Measurements from ENCODE around the gene FAM241B.

GRCh38 chr10:69673521-69673920 lies 43.5 kb downstream of the FAM241B start:
- TF ChIP-seq, protein P1, sequence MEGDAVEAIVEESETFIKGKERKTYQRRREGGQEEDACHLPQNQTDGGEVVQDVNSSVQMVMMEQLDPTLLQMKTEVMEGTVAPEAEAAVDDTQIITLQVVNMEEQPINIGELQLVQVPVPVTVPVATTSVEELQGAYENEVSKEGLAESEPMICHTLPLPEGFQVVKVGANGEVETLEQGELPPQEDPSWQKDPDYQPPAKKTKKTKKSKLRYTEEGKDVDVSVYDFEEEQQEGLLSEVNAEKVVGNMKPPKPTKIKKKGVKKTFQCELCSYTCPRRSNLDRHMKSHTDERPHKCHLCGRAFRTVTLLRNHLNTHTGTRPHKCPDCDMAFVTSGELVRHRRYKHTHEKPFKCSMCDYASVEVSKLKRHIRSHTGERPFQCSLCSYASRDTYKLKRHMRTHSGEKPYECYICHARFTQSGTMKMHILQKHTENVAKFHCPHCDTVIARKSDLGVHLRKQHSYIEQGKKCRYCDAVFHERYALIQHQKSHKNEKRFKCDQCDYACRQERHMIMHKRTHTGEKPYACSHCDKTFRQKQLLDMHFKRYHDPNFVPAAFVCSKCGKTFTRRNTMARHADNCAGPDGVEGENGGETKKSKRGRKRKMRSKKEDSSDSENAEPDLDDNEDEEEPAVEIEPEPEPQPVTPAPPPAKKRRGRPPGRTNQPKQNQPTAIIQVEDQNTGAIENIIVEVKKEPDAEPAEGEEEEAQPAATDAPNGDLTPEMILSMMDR (IDR thresholded peaks at IDR 0.05 in 2 of 3, conservative IDR thresholded peaks at IDR 0.05 in 1 of 3; ENCODE audit: borderline replicate concordance in 1 of 3, insufficient read depth in 1 of 3, low read depth in 2 of 3, low read length in 2 of 3) = no peak
- TF ChIP-seq POLR2A (IDR thresholded peaks at IDR 0.05; ENCODE audit: borderline replicate concordance, extremely low read depth, insufficient read depth, insufficient read length) (no peak), EZH2 (IDR thresholded peaks at IDR 0.05) (no peak), SP1 (IDR thresholded peaks at IDR 0.05; ENCODE audit: low read depth) (no peak), CBX3 (IDR thresholded peaks at IDR 0.05; ENCODE audit: low read depth) (no peak), POLR2AphosphoS5 (IDR thresholded peaks at IDR 0.05; ENCODE audit: low read depth, low read length) (no peak)

All from HCT116 (cell line).